ENCODE data around the gene SLC35D3. TPM values are rescaled to one million over a fixed set of nuclear protein-coding genes. Genes with fewer than 3 reads are reported as not detected.

Gene SLC35D3
- total RNA-seq, 1 experiment from 2014 or later: not detected

DNA sequence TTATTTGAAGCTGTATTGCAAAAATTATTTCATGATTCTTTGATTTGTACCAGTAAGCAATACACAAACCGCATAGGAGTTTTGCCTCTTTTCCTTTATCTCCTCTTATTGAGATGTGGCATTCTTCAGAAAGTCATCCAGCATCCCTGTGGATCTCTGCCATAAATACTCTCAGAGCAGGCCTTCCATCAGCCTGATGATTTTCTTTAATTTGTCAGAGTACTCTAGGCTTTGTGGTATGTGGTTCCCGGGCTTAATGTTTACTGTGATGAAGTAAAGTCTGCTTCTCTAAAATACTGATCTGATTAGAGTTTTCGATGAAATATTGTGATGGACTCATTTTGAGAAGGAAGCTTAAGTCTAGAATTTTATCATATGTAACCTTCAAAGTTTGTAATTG lies 31.1 kb upstream of the SLC35D3 start (continued):
- TF ChIP-seq YY1 (IDR thresholded peaks at IDR 0.05; ENCODE audit: extremely low read depth, insufficient replicate concordance, low read depth, low read length) (no peak), EGR1 (IDR thresholded peaks at IDR 0.05; ENCODE audit: low read depth) (no peak)
- TF ChIP-seq, protein P1, sequence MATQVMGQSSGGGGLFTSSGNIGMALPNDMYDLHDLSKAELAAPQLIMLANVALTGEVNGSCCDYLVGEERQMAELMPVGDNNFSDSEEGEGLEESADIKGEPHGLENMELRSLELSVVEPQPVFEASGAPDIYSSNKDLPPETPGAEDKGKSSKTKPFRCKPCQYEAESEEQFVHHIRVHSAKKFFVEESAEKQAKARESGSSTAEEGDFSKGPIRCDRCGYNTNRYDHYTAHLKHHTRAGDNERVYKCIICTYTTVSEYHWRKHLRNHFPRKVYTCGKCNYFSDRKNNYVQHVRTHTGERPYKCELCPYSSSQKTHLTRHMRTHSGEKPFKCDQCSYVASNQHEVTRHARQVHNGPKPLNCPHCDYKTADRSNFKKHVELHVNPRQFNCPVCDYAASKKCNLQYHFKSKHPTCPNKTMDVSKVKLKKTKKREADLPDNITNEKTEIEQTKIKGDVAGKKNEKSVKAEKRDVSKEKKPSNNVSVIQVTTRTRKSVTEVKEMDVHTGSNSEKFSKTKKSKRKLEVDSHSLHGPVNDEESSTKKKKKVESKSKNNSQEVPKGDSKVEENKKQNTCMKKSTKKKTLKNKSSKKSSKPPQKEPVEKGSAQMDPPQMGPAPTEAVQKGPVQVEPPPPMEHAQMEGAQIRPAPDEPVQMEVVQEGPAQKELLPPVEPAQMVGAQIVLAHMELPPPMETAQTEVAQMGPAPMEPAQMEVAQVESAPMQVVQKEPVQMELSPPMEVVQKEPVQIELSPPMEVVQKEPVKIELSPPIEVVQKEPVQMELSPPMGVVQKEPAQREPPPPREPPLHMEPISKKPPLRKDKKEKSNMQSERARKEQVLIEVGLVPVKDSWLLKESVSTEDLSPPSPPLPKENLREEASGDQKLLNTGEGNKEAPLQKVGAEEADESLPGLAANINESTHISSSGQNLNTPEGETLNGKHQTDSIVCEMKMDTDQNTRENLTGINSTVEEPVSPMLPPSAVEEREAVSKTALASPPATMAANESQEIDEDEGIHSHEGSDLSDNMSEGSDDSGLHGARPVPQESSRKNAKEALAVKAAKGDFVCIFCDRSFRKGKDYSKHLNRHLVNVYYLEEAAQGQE (IDR thresholded peaks at IDR 0.05; ENCODE audit: low read depth): no peak
- TF ChIP-seq, protein P2, sequence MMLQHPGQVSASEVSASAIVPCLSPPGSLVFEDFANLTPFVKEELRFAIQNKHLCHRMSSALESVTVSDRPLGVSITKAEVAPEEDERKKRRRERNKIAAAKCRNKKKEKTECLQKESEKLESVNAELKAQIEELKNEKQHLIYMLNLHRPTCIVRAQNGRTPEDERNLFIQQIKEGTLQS (IDR thresholded peaks at IDR 0.05): no peak

DNA sequence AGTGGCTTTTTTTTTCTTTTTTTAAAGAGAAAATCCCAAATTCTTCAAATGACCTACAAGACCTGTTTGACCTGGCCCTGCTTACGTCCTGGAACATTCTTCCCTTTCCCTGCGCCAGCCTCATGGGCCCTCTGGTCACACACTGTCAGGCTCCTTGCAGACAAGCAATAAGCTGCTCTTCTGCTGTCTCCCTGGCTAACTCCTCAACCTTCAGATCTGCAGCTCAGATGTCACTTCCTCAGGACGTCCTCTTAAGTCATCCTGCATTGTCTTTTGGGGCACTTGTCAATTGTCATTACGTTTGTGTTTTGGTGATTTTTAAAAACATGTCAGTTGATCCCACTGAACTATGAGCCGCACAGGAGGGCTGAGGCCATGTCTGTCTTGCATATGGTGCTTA lies 28.9 kb upstream of the SLC35D3 start:
- Histone ChIP-seq H4K20me1 (ENCODE audit: insufficient read depth) (no peaks in the 10 kb centered on the region), H3K36me3 (ENCODE audit: control insufficient read depth in 1 of 2, insufficient read depth in 2 of 2, low read length in 2 of 2) (no peaks in the 10 kb centered on the region), H3K4me3 (replicated peaks in 1 of 2; ENCODE audit: low read depth in 1 of 2, low read length in 2 of 2) (no peak overlapping the region), H3K4me2 (ENCODE audit: low read length) (no peak overlapping the region), H3K9me2 (ENCODE audit: insufficient read depth) (no peaks in the 10 kb centered on the region), H3K27ac (ENCODE audit: low read depth, low read length) (no peak overlapping the region), H3K9ac (ENCODE audit: low read length) (no peak overlapping the region), H3K27me3 (ENCODE audit: insufficient read depth, low read length) (no peaks in the 10 kb centered on the region), H3K4me1 (ENCODE audit: control insufficient read depth in 1 of 2, insufficient read depth in 2 of 2, low read length in 2 of 2) (no peaks in the 10 kb centered on the region), H2AFZ (ENCODE audit: low read depth, low read length, poor library complexity, severe bottlenecking) (no peak overlapping the region), H3K9me3 (ENCODE audit: control insufficient read depth in 1 of 2, insufficient read depth in 1 of 2, low read depth in 1 of 2, low read length in 2 of 2) (no peaks in the 10 kb centered on the region), H3K79me2 (ENCODE audit: insufficient read depth, low read length) (no peaks in the 10 kb centered on the region)
- CTCF ChIA-PET: no interaction called here
- BruUV-seq (replicated peaks): no TSS peak
- ATAC-seq (no peak), DNase-seq (ENCODE audit: low read depth, low spot score) (no peak)
- intact Hi-C loops (cut with micrococcal nuclease): no loop called here
- RAD21 ChIA-PET (ENCODE audit: low non-redundant PET in 1 of 2, low total read pairs in 2 of 2, uncharacterized antibody in 2 of 2, unreplicated experiment in 2 of 2): no interaction called here
- POLR2A ChIA-PET: no interaction called here
- TF ChIP-seq EZH2phosphoT487 (IDR thresholded peaks at IDR 0.05; ENCODE audit: borderline replicate concordance) (no peak), SP1 (IDR thresholded peaks at IDR 0.05; ENCODE audit: low read depth) (no peak), CEBPB (IDR thresholded peaks at IDR 0.05; ENCODE audit: low read depth) (no peak), EZH2 (IDR thresholded peaks at IDR 0.05) (no peak), EGR1 (IDR thresholded peaks at IDR 0.05; ENCODE audit: low read depth) (no peak), POLR2AphosphoS5 (IDR thresholded peaks at IDR 0.05; ENCODE audit: low read depth, low read length) (no peak), FOSL1 (IDR thresholded peaks at IDR 0.05; ENCODE audit: low read depth) (no peak), RAD21 (IDR thresholded peaks at IDR 0.05; ENCODE audit: low read depth) (no peak), ZFX (IDR thresholded peaks at IDR 0.05) (no peak), SRF (IDR thresholded peaks at IDR 0.05; ENCODE audit: low read depth) (no peak), YY1 (IDR thresholded peaks at IDR 0.05; ENCODE audit: extremely low read depth, insufficient replicate concordance, low read depth, low read length) (no peak), SIN3A (IDR thresholded peaks at IDR 0.05; ENCODE audit: low read depth) (no peak), ZNF274 (IDR thresholded peaks at IDR 0.05; ENCODE audit: low read depth, low read length) (no peak)
- TF ChIP-seq, protein P1 (IDR thresholded peaks at IDR 0.05; ENCODE audit: low read depth): no peak
- TF ChIP-seq, protein P3, sequence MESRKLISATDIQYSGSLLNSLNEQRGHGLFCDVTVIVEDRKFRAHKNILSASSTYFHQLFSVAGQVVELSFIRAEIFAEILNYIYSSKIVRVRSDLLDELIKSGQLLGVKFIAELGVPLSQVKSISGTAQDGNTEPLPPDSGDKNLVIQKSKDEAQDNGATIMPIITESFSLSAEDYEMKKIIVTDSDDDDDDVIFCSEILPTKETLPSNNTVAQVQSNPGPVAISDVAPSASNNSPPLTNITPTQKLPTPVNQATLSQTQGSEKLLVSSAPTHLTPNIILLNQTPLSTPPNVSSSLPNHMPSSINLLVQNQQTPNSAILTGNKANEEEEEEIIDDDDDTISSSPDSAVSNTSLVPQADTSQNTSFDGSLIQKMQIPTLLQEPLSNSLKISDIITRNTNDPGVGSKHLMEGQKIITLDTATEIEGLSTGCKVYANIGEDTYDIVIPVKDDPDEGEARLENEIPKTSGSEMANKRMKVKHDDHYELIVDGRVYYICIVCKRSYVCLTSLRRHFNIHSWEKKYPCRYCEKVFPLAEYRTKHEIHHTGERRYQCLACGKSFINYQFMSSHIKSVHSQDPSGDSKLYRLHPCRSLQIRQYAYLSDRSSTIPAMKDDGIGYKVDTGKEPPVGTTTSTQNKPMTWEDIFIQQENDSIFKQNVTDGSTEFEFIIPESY (IDR thresholded peaks at IDR 0.05; ENCODE audit: extremely low read depth, insufficient replicate concordance, low read length): no peak
- TF ChIP-seq, protein P4, sequence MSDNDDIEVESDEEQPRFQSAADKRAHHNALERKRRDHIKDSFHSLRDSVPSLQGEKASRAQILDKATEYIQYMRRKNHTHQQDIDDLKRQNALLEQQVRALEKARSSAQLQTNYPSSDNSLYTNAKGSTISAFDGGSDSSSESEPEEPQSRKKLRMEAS (IDR thresholded peaks at IDR 0.05): no peak

All from HCT116 (cell line).